Stomach smooth muscle (tissue), 2 donors: Measurements from ENCODE around the gene EBNA1BP2.
"Not testable (repeated sequence)": the region's sequence is repeated elsewhere in the genome, so short reads cannot be mapped to it uniquely, and the experiment has no call there.

ENCODE experiments used
- H3K27ac ChIP-seq: one replicate; pipeline ENCODE4 v1.7.0; 2013; ENCODE audit warnings: mild to moderate bottlenecking, low read length, inconsistent platforms
- H3K27me3 ChIP-seq, 2 donors: one replicate each; pipeline ENCODE4 v1.7.0; 2013; ENCODE audit warnings: low read length in 2 of 2; ENCODE audit not compliant: insufficient read depth in 2 of 2, control insufficient read depth in 1 of 2
- H3K36me3 ChIP-seq, 2 donors: one replicate each; pipeline ENCODE4 v1.7.0; 2013; ENCODE audit warnings: low read length in 2 of 2; ENCODE audit not compliant: control insufficient read depth in 2 of 2, insufficient read depth in 2 of 2
- H3K4me1 ChIP-seq: one replicate; pipeline ENCODE4 v1.7.0; 2013; ENCODE audit warnings: low read length; ENCODE audit not compliant: control insufficient read depth, insufficient read depth
- H3K4me3 ChIP-seq, 2 donors: one replicate each; pipeline ENCODE4 v1.7.0; 2013; ENCODE audit warnings: low read length in 2 of 2
- H3K9ac ChIP-seq, 2 donors: one replicate each; pipeline ENCODE4 v1.7.0; 2013; ENCODE audit warnings: low read length in 2 of 2, mild to moderate bottlenecking in 1 of 2
- H3K9me3 ChIP-seq, 2 donors: one replicate each; pipeline ENCODE4 v1.7.0; 2013; ENCODE audit warnings: low read length in 2 of 2; ENCODE audit not compliant: control insufficient read depth in 2 of 2
- donor health status: healthy.
- donor health status: Pancreatic carcinoma.

Gene EBNA1BP2

GRCh38 chr1:43171876-43172526 is at the start of gene EBNA1BP2, which contains the start of gene CFAP57:
Gene EBNA1BP2, minus strand, starts transcription at chr1:43172290. Its CDS starts 172 bp downstream, at chr1:43172118.
Gene CFAP57, plus strand, starts transcription at chr1:43172330. Its CDS starts 424 bp downstream, at chr1:43172754.
- Histone ChIP-seq H3K27ac (no peak within 1 kb of the TSS), H3K9me3 (no peaks in the 10 kb centered on the region)

GRCh38 chr1:43221797-43222196 is 49.7 kb upstream of the EBNA1BP2 start:
- Histone ChIP-seq H3K27ac (no peak overlapping the region), H3K36me3 (no peaks in the 10 kb centered on the region)

More at GRCh38 chr1:43171876-43172526, at the start of gene EBNA1BP2, which contains the start of gene CFAP57:
- Histone ChIP-seq H3K36me3 (peaks cover 17 to 25% of the 10 kb centered on the region in 2 donors), H3K9ac (peak within 1 kb of the TSS; percentile 77 to 89), H3K4me3 (peak within 1 kb of the TSS; percentile 97 to 98), H3K4me1 (peaks cover 10% of the 10 kb centered on the region), H3K27me3 (peaks cover 0 to 5% of the 10 kb centered on the region in 2 donors)

GRCh38 chr1:43220905-43221778 is 49.1 kb upstream of the EBNA1BP2 start:
- no peaks in the 10 kb centered on the region for H3K4me1 ChIP-seq
- H3K9ac ChIP-seq: no peak overlapping the region
- H3K4me3 ChIP-seq: no peak overlapping the region
- no peak overlapping the region for H3K27ac ChIP-seq
- no peaks in the 10 kb centered on the region for H3K9me3 ChIP-seq
- H3K27me3 ChIP-seq: peaks cover 0 to 6% of the 10 kb centered on the region in 2 donors
- H3K36me3 ChIP-seq: no peaks in the 10 kb centered on the region

More at GRCh38 chr1:43221797-43222196, 49.7 kb upstream of the EBNA1BP2 start:
- peaks cover 0 to 8% of the 10 kb centered on the region in 2 donors for H3K27me3 ChIP-seq
- no peaks in the 10 kb centered on the region for H3K4me1 ChIP-seq
- no peak overlapping the region for H3K9ac ChIP-seq
- no peaks in the 10 kb centered on the region for H3K9me3 ChIP-seq
- H3K4me3 ChIP-seq: no peak overlapping the region

GRCh38 chr1:43217747-43218146 is 45.7 kb upstream of the EBNA1BP2 start:
- H3K27ac ChIP-seq: no peak overlapping the region
- no peak overlapping the region for H3K9ac ChIP-seq
- no peaks in the 10 kb centered on the region for H3K4me1 ChIP-seq
- peaks cover 0 to 6% of the 10 kb centered on the region in 2 donors for H3K27me3 ChIP-seq
- H3K9me3 ChIP-seq: no peaks in the 10 kb centered on the region
- H3K4me3 ChIP-seq: no peak overlapping the region
- no peaks in the 10 kb centered on the region for H3K36me3 ChIP-seq

- H3K4me3 ChIP-seq: no peak overlapping the region
- H3K9ac ChIP-seq: no peak overlapping the region
- peaks cover 0 to 6% of the 10 kb centered on the region in 2 donors for H3K27me3 ChIP-seq
- H3K4me1 ChIP-seq: no peaks in the 10 kb centered on the region
- no peaks in the 10 kb centered on the region for H3K9me3 ChIP-seq
- no peak overlapping the region for H3K27ac ChIP-seq
- no peaks in the 10 kb centered on the region for H3K36me3 ChIP-seq
Measured at GRCh38 chr1:43214501-43215444, 42.7 kb upstream of the EBNA1BP2 start.

- not testable (repeated sequence) for H3K9ac ChIP-seq, H3K36me3 ChIP-seq, H3K4me1 ChIP-seq, H3K9me3 ChIP-seq, H3K27me3 ChIP-seq, H3K27ac ChIP-seq, H3K4me3 ChIP-seq
Measured at GRCh38 chr1:43208277-43208676, 36.2 kb upstream of the EBNA1BP2 start.

- Histone ChIP-seq H3K9me3 (no peaks in the 10 kb centered on the region), H3K36me3 (no peaks in the 10 kb centered on the region), H3K27ac (no peak overlapping the region), H3K9ac (no peak overlapping the region), H3K4me1 (peaks cover 6% of the 10 kb centered on the region), H3K27me3 (no peaks in the 10 kb centered on the region), H3K4me3 (no peak overlapping the region)
Measured at GRCh38 chr1:43207229-43207853, 35.3 kb upstream of the EBNA1BP2 start.

- H3K27ac ChIP-seq: no peak overlapping the region
Measured at GRCh38 chr1:43206600-43207228, 34.6 kb upstream of the EBNA1BP2 start.

GRCh38 chr1:43205671-43206070 is 33.6 kb upstream of the EBNA1BP2 start:
- H3K9me3 ChIP-seq: no peaks in the 10 kb centered on the region
- no peak overlapping the region for H3K9ac ChIP-seq
- H3K27me3 ChIP-seq: no peaks in the 10 kb centered on the region
- no peak overlapping the region for H3K4me3 ChIP-seq
- peaks cover 6% of the 10 kb centered on the region for H3K4me1 ChIP-seq
- H3K27ac ChIP-seq: no peak overlapping the region
- H3K36me3 ChIP-seq: no peaks in the 10 kb centered on the region

More at GRCh38 chr1:43206600-43207228, 34.6 kb upstream of the EBNA1BP2 start:
- Histone ChIP-seq H3K9me3 (no peaks in the 10 kb centered on the region), H3K9ac (no peak overlapping the region), H3K4me1 (peaks cover 6% of the 10 kb centered on the region), H3K27me3 (no peaks in the 10 kb centered on the region), H3K4me3 (peak overlapping the region in 1 of 2 donors; percentile 12), H3K36me3 (no peaks in the 10 kb centered on the region)
